Measurements from ENCODE around the gene AKR1B15. TPM values are rescaled to one million over a fixed set of nuclear protein-coding genes. Genes with fewer than 3 reads are reported as not detected.

AKR1B15 gene
- total and polyA plus RNA-seq, 2 donors (not counting 3 experiments of a cell fraction or from before 2014, with no cell fraction given), result not detected

GRCh38 chr7:134622303-134622995 is 73.5 kb downstream of the AKR1B15 start:
- Histone ChIP-seq H3K4me3 (replicated peaks in 1 of 3; ENCODE audit: insufficient read depth in 1 of 3, low read depth in 1 of 3, low read length in 3 of 3) (no peak overlapping the region), H3K9ac (replicated peaks; ENCODE audit: extremely low read depth, insufficient read depth, low read length) (no peak overlapping the region), H3K9me1 (replicated peaks; ENCODE audit: control insufficient read depth, extremely low read depth, insufficient read depth, low read length) (no peaks in the 10 kb centered on the region), H3K27me3 (ENCODE audit: control insufficient read depth in 2 of 2, insufficient read depth in 2 of 2, low read length in 2 of 2) (no peaks in the 10 kb centered on the region), H3K4me1 (ENCODE audit: control insufficient read depth, extremely low read depth, insufficient read depth, low read length) (peaks cover 24% of the 10 kb centered on the region), H3K9me3 (replicated peaks; ENCODE audit: control insufficient read depth, insufficient read depth, low read length) (no peaks in the 10 kb centered on the region), H3K36me3 (ENCODE audit: control insufficient read depth in 2 of 2, extremely low read depth in 1 of 2, insufficient read depth in 2 of 2, low read length in 2 of 2) (no peaks in the 10 kb centered on the region), H3K27ac (ENCODE audit: insufficient read depth, low read depth, low read length) (no peak overlapping the region), H4K20me1 (replicated peaks; ENCODE audit: control insufficient read depth, extremely low read depth, insufficient read depth, low read length) (no peaks in the 10 kb centered on the region), H3K4me2 (ENCODE audit: insufficient read depth, low read length) (no peak overlapping the region), H3K79me2 (ENCODE audit: control insufficient read depth, insufficient read depth, low read length) (no peaks in the 10 kb centered on the region), H2AFZ (ENCODE audit: low read depth, low read length) (no peak overlapping the region)
- ChIA-PET POLR2A (no interaction called here), CTCF (interaction anchor here (0.8 to 7.0 kb wide), 2 partner anchors 10 to 13 kb away, joined by 3 to 50 read pairs; no protein-coding TSS in a partner anchor)
- intact Hi-C loops (cut with micrococcal nuclease), result no loop called here
- BruUV-seq (replicated peaks), result no TSS peak
- dilution Hi-C loops (cut with MboI; ENCODE audit: extremely low pct_ligation_motif_present, low sequenced_read_pairs), result no loop called here
- FAIRE-seq (no peak), DNase-seq (ENCODE audit: low read depth, low spot score) (no peak)
- TF ChIP-seq FOS (IDR thresholded peaks at IDR 0.05; ENCODE audit: borderline replicate concordance, insufficient read depth, low read length) (no peak), MAX (IDR thresholded peaks at IDR 0.05; ENCODE audit: insufficient read depth, insufficient read length) (no peak), GATA2 (IDR thresholded peaks at IDR 0.05; ENCODE audit: insufficient read depth, insufficient read length, low read depth, low read length) (no peak), POLR2A (IDR thresholded peaks at IDR 0.05; ENCODE audit: low read depth, low read length) (no peak), CTCF (IDR thresholded peaks at IDR 0.05; ENCODE audit: extremely low read depth in 1 of 2, insufficient read depth in 1 of 2, low read depth in 1 of 2, low read length in 2 of 2) (no peak), JUN (IDR thresholded peaks at IDR 0.05; ENCODE audit: borderline replicate concordance, insufficient read depth, insufficient read length, low read depth) (no peak), POLR2AphosphoS5 (IDR thresholded peaks at IDR 0.05; ENCODE audit: insufficient read depth, low read depth, low read length) (no peak), MYC (IDR thresholded peaks at IDR 0.05; ENCODE audit: low read depth, low read length) (no peak), EZH2 (IDR thresholded peaks at IDR 0.05; ENCODE audit: borderline replicate concordance, low read depth, low read length, severe bottlenecking) (no peak)
